ENCODE results near the gene POLR2A.

DNA sequence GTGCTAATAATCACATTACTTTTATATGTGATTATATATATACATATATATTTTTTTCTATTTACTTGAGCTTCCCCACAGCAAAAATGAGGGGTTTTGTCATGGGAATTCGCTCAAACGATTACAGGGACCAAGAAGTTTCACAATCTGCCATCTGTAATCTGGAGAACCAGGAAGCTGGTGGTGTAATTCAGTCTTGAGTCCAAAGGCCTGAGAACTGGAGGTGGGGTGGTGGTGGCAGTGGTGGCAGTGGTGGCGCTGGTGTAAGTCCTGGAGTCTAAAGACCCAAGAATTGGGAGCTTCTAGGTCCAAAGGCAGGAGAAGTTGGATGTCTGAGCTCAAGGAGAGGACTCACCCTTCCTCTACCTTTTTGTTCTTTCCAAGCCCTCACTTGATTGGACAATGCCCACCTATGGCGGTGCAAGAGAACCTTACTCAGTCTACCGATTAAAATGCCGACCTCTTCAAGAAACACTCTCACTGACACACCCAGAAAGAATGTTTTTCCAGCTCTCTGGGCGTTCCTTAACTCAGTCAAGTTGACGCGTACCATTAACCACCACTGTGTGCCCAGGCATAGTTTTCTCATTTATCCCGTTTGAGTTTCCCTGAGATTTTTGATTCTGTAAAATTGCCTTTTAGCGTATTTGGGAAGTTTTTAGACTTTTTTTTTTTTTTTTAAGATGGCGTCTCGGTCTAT, 31.9 kb downstream of the POLR2A start:
- TF ChIP-seq POLR2A (IDR thresholded peaks at IDR 0.05) = no peak
- TF ChIP-seq, protein P1, sequence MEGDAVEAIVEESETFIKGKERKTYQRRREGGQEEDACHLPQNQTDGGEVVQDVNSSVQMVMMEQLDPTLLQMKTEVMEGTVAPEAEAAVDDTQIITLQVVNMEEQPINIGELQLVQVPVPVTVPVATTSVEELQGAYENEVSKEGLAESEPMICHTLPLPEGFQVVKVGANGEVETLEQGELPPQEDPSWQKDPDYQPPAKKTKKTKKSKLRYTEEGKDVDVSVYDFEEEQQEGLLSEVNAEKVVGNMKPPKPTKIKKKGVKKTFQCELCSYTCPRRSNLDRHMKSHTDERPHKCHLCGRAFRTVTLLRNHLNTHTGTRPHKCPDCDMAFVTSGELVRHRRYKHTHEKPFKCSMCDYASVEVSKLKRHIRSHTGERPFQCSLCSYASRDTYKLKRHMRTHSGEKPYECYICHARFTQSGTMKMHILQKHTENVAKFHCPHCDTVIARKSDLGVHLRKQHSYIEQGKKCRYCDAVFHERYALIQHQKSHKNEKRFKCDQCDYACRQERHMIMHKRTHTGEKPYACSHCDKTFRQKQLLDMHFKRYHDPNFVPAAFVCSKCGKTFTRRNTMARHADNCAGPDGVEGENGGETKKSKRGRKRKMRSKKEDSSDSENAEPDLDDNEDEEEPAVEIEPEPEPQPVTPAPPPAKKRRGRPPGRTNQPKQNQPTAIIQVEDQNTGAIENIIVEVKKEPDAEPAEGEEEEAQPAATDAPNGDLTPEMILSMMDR (IDR thresholded peaks at IDR 0.05) = no peak

Data from right lobe of liver (tissue), 4 donors.